ENCODE measurements around the gene CAPZB. TPM values are rescaled to one million over a fixed set of nuclear protein-coding genes. Genes with fewer than 3 reads are reported as not detected.
A peak's percentile ranks its signal among the peaks of the same experiment; 100 is the strongest.

The CAPZB gene
- total RNA-seq, 1 donor from 2014 or later: 334 TPM

DNA sequence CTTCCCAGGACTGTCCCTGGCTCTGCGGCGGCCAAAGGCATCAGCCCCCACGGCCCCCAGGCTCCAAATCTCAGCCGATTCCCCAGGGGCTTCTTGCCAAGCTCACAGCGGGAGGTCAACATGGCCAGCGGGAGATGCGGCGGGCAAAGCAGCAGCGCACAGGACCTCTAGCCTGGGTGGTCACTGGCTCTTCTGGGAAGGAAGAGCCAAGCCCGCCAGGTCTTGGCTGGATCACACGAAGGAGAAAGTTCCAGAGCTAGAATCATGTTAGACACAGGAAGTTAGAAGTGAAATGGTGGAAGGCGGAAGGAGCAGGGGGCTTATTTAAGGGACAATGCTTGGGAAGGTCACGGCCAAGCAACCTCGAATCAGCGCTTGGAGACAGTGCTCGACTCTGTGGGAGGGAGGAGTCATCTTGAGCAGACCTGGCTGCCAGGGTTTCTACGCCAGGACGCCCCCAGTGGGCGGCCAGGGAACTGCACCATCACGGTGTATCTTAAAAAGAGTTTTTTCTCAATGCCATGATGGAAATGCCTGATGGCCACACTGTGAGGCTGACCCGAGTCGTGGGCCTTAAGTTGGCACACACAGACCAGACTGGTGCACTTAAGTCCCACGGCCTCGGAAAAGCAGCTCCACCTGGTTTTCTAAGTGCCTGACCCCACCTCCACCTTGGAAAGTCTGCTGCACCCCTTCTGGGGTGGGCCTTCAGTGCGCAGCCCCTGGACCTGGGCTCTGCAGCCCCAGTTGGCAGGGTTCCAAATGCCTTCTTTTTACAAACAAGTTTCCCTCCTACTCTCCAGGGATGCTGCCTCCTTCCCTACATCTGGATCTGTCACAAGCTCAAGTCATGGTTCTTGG lies 143.9 kb downstream of the CAPZB start:
- DNase-seq (peak; percentile 64), ATAC-seq (ENCODE audit: low read depth) (peak; percentile 85)
- TF ChIP-seq, protein P1, sequence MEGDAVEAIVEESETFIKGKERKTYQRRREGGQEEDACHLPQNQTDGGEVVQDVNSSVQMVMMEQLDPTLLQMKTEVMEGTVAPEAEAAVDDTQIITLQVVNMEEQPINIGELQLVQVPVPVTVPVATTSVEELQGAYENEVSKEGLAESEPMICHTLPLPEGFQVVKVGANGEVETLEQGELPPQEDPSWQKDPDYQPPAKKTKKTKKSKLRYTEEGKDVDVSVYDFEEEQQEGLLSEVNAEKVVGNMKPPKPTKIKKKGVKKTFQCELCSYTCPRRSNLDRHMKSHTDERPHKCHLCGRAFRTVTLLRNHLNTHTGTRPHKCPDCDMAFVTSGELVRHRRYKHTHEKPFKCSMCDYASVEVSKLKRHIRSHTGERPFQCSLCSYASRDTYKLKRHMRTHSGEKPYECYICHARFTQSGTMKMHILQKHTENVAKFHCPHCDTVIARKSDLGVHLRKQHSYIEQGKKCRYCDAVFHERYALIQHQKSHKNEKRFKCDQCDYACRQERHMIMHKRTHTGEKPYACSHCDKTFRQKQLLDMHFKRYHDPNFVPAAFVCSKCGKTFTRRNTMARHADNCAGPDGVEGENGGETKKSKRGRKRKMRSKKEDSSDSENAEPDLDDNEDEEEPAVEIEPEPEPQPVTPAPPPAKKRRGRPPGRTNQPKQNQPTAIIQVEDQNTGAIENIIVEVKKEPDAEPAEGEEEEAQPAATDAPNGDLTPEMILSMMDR (IDR thresholded peaks at IDR 0.05): no peak
- H3K27ac Mint-ChIP-seq: peak overlapping the region; percentile 35
- H3K9me3 Mint-ChIP-seq: no peaks in the 10 kb centered on the region
- CTCF ChIA-PET: interaction anchor here (1.0 to 1.3 kb wide), 4 partner anchors 10 to 312 kb away, joined by 3 to 4 read pairs (median 3); no protein-coding TSS in a partner anchor
- intact Hi-C loops (cut with micrococcal nuclease): loop anchor here (1.0 to 10.0 kb wide), 3 partner anchors 27 to 312 kb away; no protein-coding TSS in a partner anchor
- H3K27me3 Mint-ChIP-seq: no peaks in the 10 kb centered on the region
- H3K36me3 Mint-ChIP-seq (ENCODE audit: low read depth): peaks cover 75% of the 10 kb centered on the region
- no peak overlapping the region for H3K4me3 Mint-ChIP-seq
- H3K4me1 Mint-ChIP-seq: no peaks in the 10 kb centered on the region
- POLR2A ChIA-PET: no interaction called here

DNA sequence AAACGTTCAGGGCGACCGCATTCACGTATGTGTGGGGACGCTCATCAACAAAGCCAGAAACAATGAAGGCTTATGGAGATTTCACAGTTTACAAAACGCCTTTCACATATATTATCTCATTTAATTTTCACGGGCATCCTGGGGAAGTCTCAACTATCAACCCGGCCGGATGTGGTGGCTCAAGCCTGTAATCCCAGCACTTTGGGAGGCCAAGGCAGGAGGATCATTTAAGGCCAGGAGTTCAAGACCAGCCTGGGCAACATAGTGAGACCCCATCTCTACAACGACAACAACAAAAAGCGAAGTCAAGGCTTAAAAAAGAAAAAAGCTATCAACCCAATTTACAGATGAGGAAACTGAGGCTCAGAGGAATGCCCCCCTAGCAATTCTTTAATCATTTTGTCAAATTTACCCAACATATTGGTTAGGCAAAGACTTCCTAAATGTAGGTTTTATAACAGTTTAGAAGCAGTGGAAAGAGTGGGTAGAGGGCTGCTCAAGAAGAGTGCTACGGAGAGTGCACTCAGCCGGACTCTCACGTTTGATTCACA lies 144.9 kb downstream of the CAPZB start:
- CTCF ChIA-PET: no interaction called here
- H3K36me3 Mint-ChIP-seq (ENCODE audit: low read depth): peaks cover 68% of the 10 kb centered on the region
- no peak for DNase-seq
- no peaks in the 10 kb centered on the region for H3K4me1 Mint-ChIP-seq
- POLR2A ChIA-PET: no interaction called here
- intact Hi-C loops (cut with micrococcal nuclease): loop anchor here (2.0 to 10.0 kb wide), 2 partner anchors 26 to 54 kb away; no protein-coding TSS in a partner anchor
- no peaks in the 10 kb centered on the region for H3K27me3 Mint-ChIP-seq
- H3K4me3 Mint-ChIP-seq: no peak overlapping the region
- H3K27ac Mint-ChIP-seq: no peak overlapping the region
- TF ChIP-seq, protein P1 (IDR thresholded peaks at IDR 0.05): no peak
- no peak for ATAC-seq (ENCODE audit: low read depth)
- H3K9me3 Mint-ChIP-seq: no peaks in the 10 kb centered on the region

DNA sequence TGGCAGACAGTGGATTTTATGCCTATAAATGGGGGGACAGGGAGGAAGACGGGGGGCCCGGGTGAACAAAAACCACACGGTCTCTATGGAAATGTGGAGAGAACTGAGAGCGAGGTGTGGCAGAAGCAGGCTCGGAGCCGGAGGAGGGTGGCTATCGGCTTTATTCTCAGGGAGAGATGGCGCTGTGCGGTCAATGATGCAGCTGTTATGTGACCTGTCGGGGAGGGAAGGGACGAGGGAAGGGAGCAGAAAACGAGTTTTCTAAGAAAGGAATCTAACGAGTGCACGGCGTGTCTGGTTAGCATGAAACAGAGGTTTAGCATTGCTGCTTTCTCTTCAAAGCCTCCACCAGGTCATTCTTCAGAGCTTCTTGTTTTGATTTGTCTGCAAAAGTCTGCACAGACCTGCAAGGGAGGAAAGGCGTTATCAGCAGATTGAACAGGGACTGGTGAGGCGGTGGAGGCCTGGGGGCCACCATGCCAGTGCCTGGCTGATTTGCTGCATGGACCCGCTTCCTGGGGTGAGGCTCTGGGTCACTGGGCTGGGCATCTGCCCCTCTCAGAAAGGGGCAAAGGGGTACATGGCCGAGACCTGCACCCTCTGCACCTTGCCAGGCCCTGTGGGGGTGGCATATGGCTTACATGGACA lies 146.0 kb downstream of the CAPZB start:
- Mint-ChIP-seq H3K9me3 (no peaks in the 10 kb centered on the region), H3K27me3 (no peaks in the 10 kb centered on the region), H3K4me1 (no peaks in the 10 kb centered on the region), H3K27ac (no peak overlapping the region), H3K4me3 (no peak overlapping the region), H3K36me3 (ENCODE audit: low read depth) (peaks cover 59% of the 10 kb centered on the region)
- intact Hi-C loops (cut with micrococcal nuclease): no loop called here
- ATAC-seq (ENCODE audit: low read depth) (no peak), DNase-seq (no peak)
- CTCF ChIA-PET: no interaction called here
- POLR2A ChIA-PET: no interaction called here
- TF ChIP-seq, protein P1 (IDR thresholded peaks at IDR 0.05): no peak

DNA sequence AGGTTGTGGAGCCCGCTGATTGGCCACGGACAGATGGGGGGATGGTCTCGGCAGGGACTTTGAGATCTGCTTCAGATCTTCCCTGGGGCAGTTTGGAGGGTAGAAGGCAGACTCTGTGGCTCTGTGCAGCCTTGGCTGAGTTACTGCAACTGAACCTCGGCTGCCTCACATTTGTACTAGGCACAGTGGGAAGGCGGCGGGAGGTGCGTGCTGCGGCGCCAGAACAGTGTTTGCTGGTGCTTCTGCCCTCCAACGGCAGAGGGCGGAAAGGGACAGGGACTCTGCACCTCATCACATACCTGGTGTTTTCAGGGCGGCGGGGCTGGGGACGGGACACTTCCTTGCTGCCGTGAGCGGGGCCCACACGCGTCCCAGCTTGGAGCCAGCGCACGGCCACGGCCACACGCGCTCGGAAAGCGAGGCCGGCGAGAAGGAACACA lies 147.0 kb downstream of the CAPZB start:
- POLR2A ChIA-PET: no interaction called here
- Mint-ChIP-seq H3K4me3 (no peak overlapping the region), H3K27me3 (no peaks in the 10 kb centered on the region), H3K4me1 (no peaks in the 10 kb centered on the region), H3K36me3 (ENCODE audit: low read depth) (peaks cover 51% of the 10 kb centered on the region), H3K9me3 (no peaks in the 10 kb centered on the region), H3K27ac (no peak overlapping the region)
- DNase-seq: no peak
- no peak for ATAC-seq (ENCODE audit: low read depth)
- TF ChIP-seq, protein P1 (IDR thresholded peaks at IDR 0.05): no peak
- CTCF ChIA-PET: no interaction called here
- intact Hi-C loops (cut with micrococcal nuclease): no loop called here

DNA sequence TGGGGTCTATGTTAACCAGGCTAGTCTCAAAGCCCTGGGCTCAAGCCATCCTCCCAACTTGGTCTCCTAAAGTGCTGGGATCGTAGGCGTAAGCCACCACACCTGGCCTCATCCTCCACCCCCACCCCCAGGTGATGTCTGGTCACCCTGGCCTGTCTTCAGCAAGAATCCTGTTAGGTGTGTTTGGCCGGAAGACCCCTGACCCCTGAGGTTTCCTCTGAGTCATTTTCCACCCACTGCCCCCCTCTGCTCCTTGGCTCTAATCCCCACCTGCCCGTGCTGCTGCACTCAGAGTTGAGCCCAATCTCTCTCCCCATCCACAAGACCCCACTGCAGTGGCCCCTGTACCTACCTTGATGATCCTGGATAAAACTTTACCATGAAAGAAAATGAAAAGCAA lies 148.1 kb downstream of the CAPZB start:
- H3K4me1 Mint-ChIP-seq: no peaks in the 10 kb centered on the region
- intact Hi-C loops (cut with micrococcal nuclease): no loop called here

More for the DNA sequence above, 148.1 kb downstream of the CAPZB start:
- Mint-ChIP-seq H3K4me3 (no peak overlapping the region), H3K27ac (no peak overlapping the region), H3K9me3 (no peaks in the 10 kb centered on the region), H3K36me3 (ENCODE audit: low read depth) (peaks cover 41% of the 10 kb centered on the region), H3K27me3 (no peaks in the 10 kb centered on the region)
- no peak for DNase-seq
- ATAC-seq (ENCODE audit: low read depth): no peak
- POLR2A ChIA-PET: interaction anchor here (1.1 kb wide), 1 partner anchor 12 kb away, joined by 3 read pairs; no protein-coding TSS in a partner anchor
- TF ChIP-seq, protein P1 (IDR thresholded peaks at IDR 0.05): no peak
- CTCF ChIA-PET: no interaction called here
